ENCODE results near the gene DNAH8. TPM values are rescaled to one million over a fixed set of nuclear protein-coding genes. Genes with fewer than 3 reads are reported as not detected.

The DNAH8 gene
- total RNA-seq, 4 donors from 2014 or later: 0.22 TPM; not detected in 3

DNA sequence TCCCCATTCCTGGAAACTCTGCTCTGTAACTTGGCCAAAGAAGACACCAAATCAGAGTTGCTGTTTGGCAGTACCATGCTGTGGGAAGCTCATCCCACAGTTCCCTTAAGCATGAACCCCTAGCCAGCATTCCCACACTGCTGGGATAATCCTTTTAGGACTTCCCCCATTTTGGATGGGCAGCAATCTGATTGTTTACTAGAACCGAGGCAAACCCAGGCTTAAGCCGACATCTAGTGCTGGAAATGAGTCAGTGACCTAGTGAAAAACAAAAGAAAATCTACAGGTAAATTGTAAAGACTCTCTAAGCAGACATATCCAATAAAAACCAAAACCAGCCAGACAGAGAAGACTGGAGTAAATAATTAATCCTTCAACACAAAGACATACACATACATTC, 5.2 kb downstream of the DNAH8 start:
- Histone ChIP-seq H3K4me3 (no peak overlapping the region), H3K27me3 (peaks cover 0 to 51% of the 10 kb centered on the region in 2 donors), H3K36me3 (no peaks in the 10 kb centered on the region), H3K9me3 (peaks cover 0 to 3% (median 0%) of the 10 kb centered on the region in 4 donors), H3K4me1 (peaks cover 0 to 3% (median 1%) of the 10 kb centered on the region in 4 donors), H3K27ac (no peak overlapping the region)
- DNase-seq (ENCODE audit: low spot score in 2 of 2): no peak
- TF ChIP-seq CTCF (IDR thresholded peaks at IDR 0.05) (no peak), EP300 (IDR thresholded peaks at IDR 0.05) (no peak), POLR2A (IDR thresholded peaks at IDR 0.05) (no peak)
- 13 to 15% methylated on average over 2 of the region's 2 CpGs for WGBS, 2 donors

GRCh38 chr6:38722038-38722437, 6.9 kb downstream of the DNAH8 start:
- 60 to 66% methylated on average over 3 of the region's 3 CpGs for WGBS, 2 donors

DNA sequence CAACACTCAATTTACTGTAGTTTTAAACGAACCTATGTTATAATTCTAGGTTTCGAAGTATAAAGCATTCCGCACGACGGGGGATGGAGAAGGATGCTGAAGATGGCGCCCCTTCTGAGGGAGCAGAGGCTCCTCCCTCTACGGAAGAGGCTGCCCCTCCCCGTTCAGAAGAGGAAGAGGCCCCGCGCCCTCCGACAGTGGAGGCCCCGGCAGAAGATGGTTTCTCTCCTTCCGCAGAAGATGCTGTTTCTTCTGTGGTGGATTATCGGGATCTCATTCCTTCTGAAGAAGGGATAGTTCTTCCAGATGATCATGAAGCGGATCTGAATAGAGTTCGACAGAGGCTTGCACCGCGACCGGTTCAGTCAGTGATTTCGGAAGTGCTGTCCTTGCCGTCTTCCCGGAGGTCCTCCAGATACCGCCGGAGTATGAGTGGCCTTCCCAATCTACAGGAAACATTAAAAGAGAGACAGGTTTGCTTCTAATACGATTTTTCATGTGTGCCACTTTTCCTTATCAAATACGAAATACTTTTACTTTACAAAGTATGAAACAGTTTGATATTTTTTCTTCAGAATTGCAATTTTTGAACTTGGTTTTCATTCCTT, 7.7 kb downstream of the DNAH8 start:
- no peak overlapping the region for H3K4me3 ChIP-seq
- TF ChIP-seq POLR2A (IDR thresholded peaks at IDR 0.05) (no peak), EP300 (IDR thresholded peaks at IDR 0.05) (no peak), CTCF (IDR thresholded peaks at IDR 0.05) (no peak)
- peaks cover 0 to 3% (median 0%) of the 10 kb centered on the region in 4 donors for H3K9me3 ChIP-seq
- H3K4me1 ChIP-seq: no peaks in the 10 kb centered on the region
- H3K36me3 ChIP-seq: no peaks in the 10 kb centered on the region
- WGBS, 2 donors: 90 to 91% methylated on average over 26 of the region's 26 CpGs
- DNase-seq (ENCODE audit: low spot score in 2 of 2): no peak
- H3K27me3 ChIP-seq: peaks cover 0 to 26% of the 10 kb centered on the region in 2 donors
- H3K27ac ChIP-seq: no peak overlapping the region

More at GRCh38 chr6:38722038-38722437, 6.9 kb downstream of the DNAH8 start:
- Histone ChIP-seq H3K27ac (no peak overlapping the region), H3K9me3 (peaks cover 0 to 3% (median 0%) of the 10 kb centered on the region in 4 donors), H3K36me3 (no peaks in the 10 kb centered on the region), H3K4me3 (no peak overlapping the region), H3K4me1 (no peaks in the 10 kb centered on the region), H3K27me3 (peaks cover 0 to 34% of the 10 kb centered on the region in 2 donors)
- TF ChIP-seq POLR2A (IDR thresholded peaks at IDR 0.05): no peak
- no peak for TF ChIP-seq CTCF (IDR thresholded peaks at IDR 0.05)
- no peak for TF ChIP-seq EP300 (IDR thresholded peaks at IDR 0.05)
- no peak for DNase-seq (ENCODE audit: low spot score in 2 of 2)

DNA sequence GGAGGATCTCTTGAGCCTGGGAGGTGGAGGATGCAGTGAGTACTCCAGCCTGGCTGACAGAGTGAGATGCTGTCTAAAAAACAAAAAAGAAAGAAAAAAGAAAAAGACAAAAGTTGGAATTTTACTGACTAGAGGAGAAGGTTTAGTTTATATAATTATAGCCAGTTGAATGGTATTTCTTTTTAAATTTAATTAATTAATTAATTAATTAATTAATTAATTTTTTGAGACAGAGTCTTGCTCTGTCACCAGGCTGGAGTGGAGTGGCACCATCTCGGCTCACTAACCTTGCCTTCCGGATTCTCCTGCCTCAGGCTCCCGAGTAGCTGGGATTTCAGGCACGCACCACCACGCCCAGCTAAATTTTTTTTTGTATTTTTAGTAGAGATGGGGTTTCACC, 8.7 kb downstream of the DNAH8 start:
- WGBS, 2 donors: 93 to 96% methylated on average over 5 of the region's 5 CpGs
- TF ChIP-seq CTCF (IDR thresholded peaks at IDR 0.05) (no peak), POLR2A (IDR thresholded peaks at IDR 0.05) (no peak), EP300 (IDR thresholded peaks at IDR 0.05) (no peak)
- no peak overlapping the region for H3K27ac ChIP-seq

GRCh38 chr6:38724343-38724742, 9.2 kb downstream of the DNAH8 start:
- DNase-seq (ENCODE audit: low spot score in 2 of 2): no peak
- TF ChIP-seq CTCF (IDR thresholded peaks at IDR 0.05) (no peak), EP300 (IDR thresholded peaks at IDR 0.05) (no peak), POLR2A (IDR thresholded peaks at IDR 0.05) (no peak)
- Histone ChIP-seq H3K36me3 (no peaks in the 10 kb centered on the region), H3K9me3 (peaks cover 0 to 3% (median 0%) of the 10 kb centered on the region in 4 donors), H3K4me3 (no peak overlapping the region), H3K27ac (no peak overlapping the region), H3K4me1 (no peaks in the 10 kb centered on the region), H3K27me3 (peaks cover 0 to 12% of the 10 kb centered on the region in 2 donors)
- WGBS, 2 donors: 75 to 85% methylated on average over 5 of the region's 5 CpGs

More for the DNA sequence above, 8.7 kb downstream of the DNAH8 start:
- Histone ChIP-seq H3K4me3 (no peak overlapping the region), H3K36me3 (no peaks in the 10 kb centered on the region), H3K4me1 (no peaks in the 10 kb centered on the region), H3K27me3 (peaks cover 0 to 18% of the 10 kb centered on the region in 2 donors), H3K9me3 (peaks cover 0 to 3% (median 0%) of the 10 kb centered on the region in 4 donors)
- DNase-seq (ENCODE audit: low spot score in 2 of 2): no peak

Data from tibial nerve (tissue), 4 donors.